ENCODE measurements around the gene JUP. TPM values are rescaled to one million over a fixed set of nuclear protein-coding genes. Genes with fewer than 3 reads are reported as not detected.

The JUP gene
- total RNA-seq, 4 donors from 2014 or later = 22.7 to 96.3 (median 57.6) TPM

GRCh38 chr17:41739661-41740352 lies 46.7 kb downstream of the JUP start:
- TF ChIP-seq CTCF (IDR thresholded peaks at IDR 0.05; ENCODE audit: low read depth) = no peak

GRCh38 chr17:41738801-41739112 lies 47.8 kb downstream of the JUP start:
- no peak for TF ChIP-seq CTCF (IDR thresholded peaks at IDR 0.05; ENCODE audit: low read depth)

- TF ChIP-seq CTCF (IDR thresholded peaks at IDR 0.05; ENCODE audit: low read depth) = no peak
Observed at GRCh38 chr17:41738077-41738800, 48.3 kb downstream of the JUP start.

GRCh38 chr17:41737680-41738023 lies 48.9 kb downstream of the JUP start:
- no peak for TF ChIP-seq CTCF (IDR thresholded peaks at IDR 0.05; ENCODE audit: low read depth)

GRCh38 chr17:41736983-41737679 lies 49.4 kb downstream of the JUP start:
- TF ChIP-seq CTCF (IDR thresholded peaks at IDR 0.05; ENCODE audit: low read depth) = no peak

GRCh38 chr17:41735744-41736143 lies 50.8 kb downstream of the JUP start:
- no peak for TF ChIP-seq CTCF (IDR thresholded peaks at IDR 0.05; ENCODE audit: low read depth)

- TF ChIP-seq CTCF (IDR thresholded peaks at IDR 0.05; ENCODE audit: low read depth) = no peak
Observed at GRCh38 chr17:41734949-41735313, 51.6 kb downstream of the JUP start.
